Measurements from ENCODE around the gene PPP1R1C. TPM values are rescaled to one million over a fixed set of nuclear protein-coding genes. Genes with fewer than 3 reads are reported as not detected.

PPP1R1C gene
- total RNA-seq, 1 experiment from 2014 or later, result 2.8 TPM

- TF ChIP-seq CTCF (IDR thresholded peaks at IDR 0.05; ENCODE audit: insufficient read depth in 1 of 2, low read depth in 1 of 2, low read length in 1 of 2, severe bottlenecking in 1 of 2, unreplicated experiment in 1 of 2), result no peak
- CTCF ChIA-PET, result no interaction called here
- POLR2A ChIA-PET, result no interaction called here
- Histone ChIP-seq H3K27me3 (replicated peaks; ENCODE audit: control insufficient read depth, insufficient read depth, low read length) (no peaks in the 10 kb centered on the region), H3K4me3 (ENCODE audit: low read depth, low read length) (no peak overlapping the region), H3K4me1 (no peaks in the 10 kb centered on the region), H3K36me3 (ENCODE audit: control insufficient read depth, insufficient read depth, low read length) (no peaks in the 10 kb centered on the region), H3K9me3 (no peaks in the 10 kb centered on the region)
- Mint-ChIP-seq H3K4me1 (ENCODE audit: low read depth, unreplicated experiment) (no peaks in the 10 kb centered on the region), H3K27me3 (ENCODE audit: insufficient read depth, unreplicated experiment) (peaks cover 3% of the 10 kb centered on the region), H3K27ac (ENCODE audit: unreplicated experiment) (no peak overlapping the region), H3K4me3 (ENCODE audit: unreplicated experiment) (no peak overlapping the region), H3K36me3 (ENCODE audit: insufficient read depth, unreplicated experiment) (no peaks in the 10 kb centered on the region), H3K9me3 (ENCODE audit: unreplicated experiment) (no peaks in the 10 kb centered on the region)
- intact Hi-C loops (cut with micrococcal nuclease; ENCODE audit: unreplicated experiment), result no loop called here
- no peak for DNase-seq
- no TSS peak for BruUV-seq (replicated peaks)
These were observed 127.7 kb downstream of the PPP1R1C start for GRCh38 chr2:182113334-182113733.

GRCh38 chr2:182115258-182115657 lies 129.6 kb downstream of the PPP1R1C start:
- ChIA-PET CTCF (no interaction called here), POLR2A (no interaction called here)
- H3K4me1 ChIP-seq, result no peaks in the 10 kb centered on the region
- DNase-seq, result no peak
- no peaks in the 10 kb centered on the region for H3K4me1 Mint-ChIP-seq (ENCODE audit: low read depth, unreplicated experiment)
- no peaks in the 10 kb centered on the region for H3K36me3 Mint-ChIP-seq (ENCODE audit: insufficient read depth, unreplicated experiment)
- H3K9me3 ChIP-seq, result no peaks in the 10 kb centered on the region
- intact Hi-C loops (cut with micrococcal nuclease; ENCODE audit: unreplicated experiment), result no loop called here
- TF ChIP-seq CTCF (IDR thresholded peaks at IDR 0.05; ENCODE audit: insufficient read depth in 1 of 2, low read depth in 1 of 2, low read length in 1 of 2, severe bottlenecking in 1 of 2, unreplicated experiment in 1 of 2), result no peak
- peaks cover 3% of the 10 kb centered on the region for H3K27me3 Mint-ChIP-seq (ENCODE audit: insufficient read depth, unreplicated experiment)
- no peaks in the 10 kb centered on the region for H3K9me3 Mint-ChIP-seq (ENCODE audit: unreplicated experiment)
- H3K4me3 ChIP-seq (ENCODE audit: low read depth, low read length), result no peak overlapping the region
- H3K4me3 Mint-ChIP-seq (ENCODE audit: unreplicated experiment), result no peak overlapping the region
- H3K27ac Mint-ChIP-seq (ENCODE audit: unreplicated experiment), result no peak overlapping the region
- BruUV-seq (replicated peaks), result no TSS peak
- H3K27me3 ChIP-seq (replicated peaks; ENCODE audit: control insufficient read depth, insufficient read depth, low read length), result no peaks in the 10 kb centered on the region
- no peaks in the 10 kb centered on the region for H3K36me3 ChIP-seq (ENCODE audit: control insufficient read depth, insufficient read depth, low read length)

DNA sequence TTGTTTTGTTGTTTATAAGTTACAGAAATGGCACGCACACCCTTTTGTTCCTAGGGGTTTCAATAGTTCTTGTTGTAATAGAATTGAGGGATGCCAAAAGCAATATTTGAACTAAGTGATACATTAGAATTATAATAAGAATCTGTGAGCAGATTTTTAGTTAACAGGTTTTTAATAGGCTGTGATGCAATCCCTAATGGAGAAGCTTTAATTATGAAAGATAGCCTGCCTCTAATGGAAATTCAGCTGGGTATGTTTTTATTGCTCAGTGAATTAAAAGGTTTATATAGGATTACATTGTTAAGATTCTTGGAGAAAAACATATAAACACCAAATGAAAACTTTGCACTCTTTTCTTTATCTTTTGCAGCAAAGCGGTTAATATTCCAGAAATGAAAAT lies 131.1 kb downstream of the PPP1R1C start:
- Mint-ChIP-seq H3K36me3 (ENCODE audit: insufficient read depth, unreplicated experiment) (no peaks in the 10 kb centered on the region), H3K4me3 (ENCODE audit: unreplicated experiment) (no peak overlapping the region), H3K27me3 (ENCODE audit: insufficient read depth, unreplicated experiment) (peaks cover 3% of the 10 kb centered on the region), H3K27ac (ENCODE audit: unreplicated experiment) (no peak overlapping the region), H3K9me3 (ENCODE audit: unreplicated experiment) (no peaks in the 10 kb centered on the region), H3K4me1 (ENCODE audit: low read depth, unreplicated experiment) (no peaks in the 10 kb centered on the region)
- intact Hi-C loops (cut with micrococcal nuclease; ENCODE audit: unreplicated experiment), result no loop called here
- Histone ChIP-seq H3K4me1 (no peaks in the 10 kb centered on the region), H3K27me3 (replicated peaks; ENCODE audit: control insufficient read depth, insufficient read depth, low read length) (no peaks in the 10 kb centered on the region), H3K9me3 (no peaks in the 10 kb centered on the region), H3K4me3 (ENCODE audit: low read depth, low read length) (no peak overlapping the region), H3K36me3 (ENCODE audit: control insufficient read depth, insufficient read depth, low read length) (no peaks in the 10 kb centered on the region)
- CTCF ChIA-PET, result no interaction called here
- TF ChIP-seq CTCF (IDR thresholded peaks at IDR 0.05; ENCODE audit: insufficient read depth in 1 of 2, low read depth in 1 of 2, low read length in 1 of 2, severe bottlenecking in 1 of 2, unreplicated experiment in 1 of 2), result no peak
- DNase-seq, result no peak
- POLR2A ChIA-PET, result no interaction called here
- BruUV-seq (replicated peaks), result no TSS peak

All from Caco-2 (cell line).